H9 (cell line): ENCODE results near the gene FLT3LG. TPM values are rescaled to one million over a fixed set of nuclear protein-coding genes. Genes with fewer than 3 reads are reported as not detected.

ENCODE experiments used
- DNase-seq: peaks from one replicate; pipeline ENCODE4 v3.0.0-alpha.2; 2017
- H2AFZ ChIP-seq: one replicate; pipeline ENCODE4 v1.6.1; 2013; ENCODE audit warnings: mild to moderate bottlenecking, low read length, control low read depth, moderate library complexity
- H2AK5ac ChIP-seq: 2 replicates; pipeline ENCODE4 v1.6.1; 2013; ENCODE audit warnings: low read length, control low read depth, mixed read lengths; ENCODE audit not compliant: insufficient read length
- H2BK120ac ChIP-seq: one replicate; pipeline ENCODE4 v1.6.1; 2013; ENCODE audit warnings: low read depth, mild to moderate bottlenecking, low read length, control low read depth, inconsistent platforms; ENCODE audit not compliant: poor library complexity, severe bottlenecking
- H2BK12ac ChIP-seq: 2 replicates; pipeline ENCODE4 v1.6.1; 2013; ENCODE audit warnings: low read length, control low read depth, mixed read lengths, low read depth; ENCODE audit not compliant: insufficient read length
- H2BK15ac ChIP-seq: 2 replicates; pipeline ENCODE4 v1.6.1; 2013; ENCODE audit warnings: low read depth, low read length, control low read depth
- H2BK20ac ChIP-seq: one replicate; pipeline ENCODE4 v1.6.1; 2013; ENCODE audit warnings: low read depth, mild to moderate bottlenecking, low read length, control low read depth, inconsistent platforms; ENCODE audit not compliant: poor library complexity, severe bottlenecking
- H2BK5ac ChIP-seq: 2 replicates; pipeline ENCODE4 v1.6.1; 2013; ENCODE audit warnings: low read length, control low read depth, mixed read lengths; ENCODE audit not compliant: insufficient read length
- H3K14ac ChIP-seq: 2 replicates; pipeline ENCODE4 v1.6.1; 2013; ENCODE audit warnings: low read length, control low read depth; ENCODE audit not compliant: insufficient read depth
- H3K18ac ChIP-seq: 2 replicates; pipeline ENCODE4 v1.6.1; 2013; ENCODE audit warnings: low read depth, mild to moderate bottlenecking, mixed read lengths, low read length, control low read depth; ENCODE audit not compliant: insufficient read length
- H3K23ac ChIP-seq: 2 replicates; pipeline ENCODE4 v1.6.1; 2013; ENCODE audit warnings: low read length, control low read depth, mixed read lengths, low read depth; ENCODE audit not compliant: insufficient read length
- H3K23me2 ChIP-seq: 2 replicates; pipeline ENCODE4 v1.6.1; 2013; ENCODE audit warnings: low read depth, mild to moderate bottlenecking, mixed read lengths, low read length, control low read depth; ENCODE audit not compliant: insufficient read length, poor library complexity, severe bottlenecking
- H3K27ac ChIP-seq: 2 replicates; pipeline ENCODE4 v1.5.1; 2013; ENCODE audit warnings: low read length, control low read depth, mixed read lengths, low read depth; ENCODE audit not compliant: insufficient read length
- H3K27me3 ChIP-seq: 2 replicates; pipeline ENCODE4 v1.6.1; 2013; ENCODE audit warnings: low read length, control low read depth, inconsistent platforms; ENCODE audit not compliant: insufficient read depth
- H3K4ac ChIP-seq: 2 replicates; pipeline ENCODE4 v1.6.1; 2013; ENCODE audit warnings: low read depth, mild to moderate bottlenecking, control low read depth, inconsistent platforms, low read length, moderate library complexity
- H3K4me1 ChIP-seq: 2 replicates; pipeline ENCODE4 v1.6.1; 2013; ENCODE audit warnings: low read length, control low read depth, inconsistent platforms; ENCODE audit not compliant: insufficient read depth
- H3K4me2 ChIP-seq: 2 replicates; pipeline ENCODE4 v1.6.1; 2013; ENCODE audit warnings: low read length, control low read depth, mixed read lengths; ENCODE audit not compliant: insufficient read length, insufficient read depth
- H3K56ac ChIP-seq: 2 replicates; pipeline ENCODE4 v1.6.1; 2013; ENCODE audit warnings: low read depth, mild to moderate bottlenecking, mixed read lengths, low read length, control low read depth; ENCODE audit not compliant: insufficient read length
- H3K79me1 ChIP-seq: 2 replicates; pipeline ENCODE4 v1.6.1; 2013; ENCODE audit warnings: low read depth, mild to moderate bottlenecking, moderate library complexity, low read length, control low read depth, inconsistent platforms; ENCODE audit not compliant: insufficient read depth, poor library complexity, severe bottlenecking
- H3K79me2 ChIP-seq: 2 replicates; pipeline ENCODE4 v1.6.1; 2013; ENCODE audit warnings: low read length, control low read depth, inconsistent platforms; ENCODE audit not compliant: insufficient read depth
- H3K9ac ChIP-seq: 2 replicates; pipeline ENCODE4 v1.6.1; 2013; ENCODE audit warnings: low read length, control low read depth, mixed read lengths; ENCODE audit not compliant: insufficient read length; ENCODE audit errors: extremely low read depth
- H3K9me3 ChIP-seq: one replicate; pipeline ENCODE4 v1.6.1; 2013; ENCODE audit warnings: low read depth, low read length, inconsistent platforms; ENCODE audit not compliant: control insufficient read depth
- H3T11ph ChIP-seq: one replicate; pipeline ENCODE4 v1.6.1; 2013; ENCODE audit warnings: mild to moderate bottlenecking, low read length, control low read depth, inconsistent platforms
- H4K20me1 ChIP-seq: one replicate; pipeline ENCODE4 v1.6.1; 2013; ENCODE audit not compliant: control insufficient read depth, insufficient read length, insufficient read depth
- H4K5ac ChIP-seq: 2 replicates; pipeline ENCODE4 v1.6.1; 2013; ENCODE audit warnings: low read depth, mild to moderate bottlenecking, mixed read lengths, low read length, control low read depth; ENCODE audit not compliant: insufficient read length
- H4K8ac ChIP-seq: replicated peaks from 2 replicates; pipeline ENCODE4 v1.6.1; 2013; ENCODE audit warnings: low read length, control low read depth, mixed read lengths, low read depth; ENCODE audit not compliant: insufficient read length
- H4K91ac ChIP-seq: 2 replicates; pipeline ENCODE4 v1.6.1; 2013; ENCODE audit warnings: low read depth, mild to moderate bottlenecking, moderate library complexity, mixed read lengths, low read length, control low read depth; ENCODE audit not compliant: insufficient read length
- H3K27ac Mint-ChIP-seq, 3 experiments: 2 replicates in 2 of 3; 3 replicates in 1 of 3; pipeline ENCODE4 v1.8.0; 2020 to 2021; ENCODE audit warnings: mixed read lengths in 3 of 3, mild to moderate bottlenecking in 1 of 3, moderate library complexity in 1 of 3
- H3K27me3 Mint-ChIP-seq: 2 replicates; pipeline ENCODE4 v1.8.0; 2021; ENCODE audit warnings: low read depth, mild to moderate bottlenecking, moderate library complexity, mixed read lengths
- H3K36me3 Mint-ChIP-seq, 3 experiments: 2 replicates in 2 of 3; 3 replicates in 1 of 3; pipeline ENCODE4 v1.8.0; 2020 to 2021; ENCODE audit warnings: low read depth in 3 of 3, mixed read lengths in 3 of 3; ENCODE audit not compliant: insufficient read depth in 1 of 3
- H3K4me1 Mint-ChIP-seq, 2 experiments: 2 replicates each; pipeline ENCODE4 v1.8.0; 2020; ENCODE audit warnings: mixed read lengths in 2 of 2
- H3K4me3 Mint-ChIP-seq, 2 experiments: 2 replicates in 1 of 2; 3 replicates in 1 of 2; pipeline ENCODE4 v1.8.0; 2020 to 2021; ENCODE audit warnings: mild to moderate bottlenecking in 2 of 2, mixed read lengths in 2 of 2, moderate library complexity in 1 of 2
- H3K9me3 Mint-ChIP-seq, 2 experiments: 2 replicates in 1 of 2; 3 replicates in 1 of 2; pipeline ENCODE4 v1.8.0; 2020; ENCODE audit warnings: mild to moderate bottlenecking in 2 of 2, mixed read lengths in 2 of 2, moderate library complexity in 1 of 2
- WGBS: extraction: QIAGEN DNeasy Blood & Tissue Kit; methylation state at CpG from one replicate; pipeline ENCODE4 v1.1.7; 2013; ENCODE audit warnings: missing lambda C conversion rate, low lambda C conversion rate, mixed read lengths; ENCODE audit not compliant: insufficient read length; ENCODE audit errors: extremely low coverage; 5-methylcytosine and 5-hydroxymethylcytosine counted together
- total RNA-seq: library from RNA; stranded (reverse); gene quantifications from 2 replicates; pipeline ENCODE4 v1.2.1, GENCODE V29; 2021
- TF ChIP-seq, protein P1 (sequence below): fragments of 200-600 bp; sonication (generic); conservative IDR thresholded peaks from 3 replicates; pipeline ENCODE4 v1.8.0; 2021; ENCODE audit warnings: antibody characterized with exemption, mild to moderate bottlenecking

Gene FLT3LG
- total RNA-seq, 1 experiment from 2014 or later = 2.1 TPM

DNA sequence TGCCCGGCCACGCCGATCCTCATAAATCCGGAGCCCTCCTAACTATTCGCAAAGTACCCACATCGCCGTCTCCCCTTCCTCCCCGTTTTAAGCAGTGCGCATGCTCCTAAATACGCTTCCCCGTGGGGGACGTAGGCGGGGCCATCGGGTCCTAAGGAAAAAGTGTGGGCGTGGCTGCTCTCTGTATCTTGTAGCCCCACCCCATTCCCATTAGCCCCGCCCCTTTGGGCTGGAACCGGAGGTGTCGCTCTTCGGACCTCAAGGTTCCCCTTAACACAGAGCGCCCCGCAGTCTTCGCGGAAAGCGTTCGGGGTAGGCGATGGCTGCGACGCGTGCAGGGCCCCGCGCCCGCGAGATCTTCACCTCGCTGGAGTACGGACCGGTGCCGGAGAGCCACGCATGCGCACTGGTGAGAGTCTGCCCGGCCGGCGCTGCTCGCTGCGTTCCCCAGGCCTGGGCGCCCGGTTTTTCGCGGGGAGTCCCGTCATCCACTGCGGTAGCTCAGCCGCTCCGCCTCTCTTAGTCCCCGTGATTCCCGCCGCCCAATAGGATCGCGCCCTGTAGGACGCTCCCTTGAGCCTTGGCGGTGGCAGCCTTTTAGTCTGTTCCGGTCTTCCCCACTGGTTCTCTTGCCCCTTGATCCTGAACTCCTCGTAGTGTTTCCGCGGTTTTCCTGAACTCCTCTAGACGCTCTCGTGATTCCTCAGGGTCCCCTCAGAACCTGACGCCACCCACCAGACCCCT, 20.8 kb upstream of the FLT3LG start, which contains the start of gene ALDH16A1:
TSS of gene ALDH16A1 (plus strand) at position 213 of the 744 bp plus-strand sequence. CDS start at position 320, 107 bp downstream.
- H3K56ac ChIP-seq = no peak within 1 kb of the TSS
- H3K27me3 ChIP-seq = no peaks in the 10 kb centered on the region
- H3K4me3 Mint-ChIP-seq = peak within 1 kb of the TSS; percentile 96 to 98
- H4K5ac ChIP-seq = no peak within 1 kb of the TSS
- WGBS = no CpG with 5 or more reads among the region's 66 CpGs
- H2BK12ac ChIP-seq = no peak within 1 kb of the TSS
- peak within 1 kb of the TSS; percentile 99 to 100 (median 99) for H3K27ac Mint-ChIP-seq
- H3K79me1 ChIP-seq = peaks cover 7% of the 10 kb centered on the region
- H2BK15ac ChIP-seq = no peak within 1 kb of the TSS
- peaks cover 10 to 28% of the 10 kb centered on the region in 2 experiments for H3K4me1 Mint-ChIP-seq
- no peak within 1 kb of the TSS; the same call in 1 of the 2 replicates for H3K4ac ChIP-seq
- peaks cover 5% of the 10 kb centered on the region for H3K23me2 ChIP-seq
- H3K4me1 ChIP-seq = no peaks in the 10 kb centered on the region
- H2AFZ ChIP-seq = no peak within 1 kb of the TSS
- H4K8ac ChIP-seq = no peak within 1 kb of the TSS
- peak within 1 kb of the TSS; percentile 69 for H2BK5ac ChIP-seq
- H3K23ac ChIP-seq = no peak within 1 kb of the TSS
- no peaks in the 10 kb centered on the region; the same call in 1 of the 2 replicates for H3K79me2 ChIP-seq
- H4K20me1 ChIP-seq = no peaks in the 10 kb centered on the region
- H3K36me3 Mint-ChIP-seq = peaks cover 35 to 47% (median 43%) of the 10 kb centered on the region in 3 experiments
- peak within 1 kb of the TSS; percentile 72 for H3K27ac ChIP-seq
- H3K14ac ChIP-seq = peak within 1 kb of the TSS; percentile 99
- no peak within 1 kb of the TSS for H2BK20ac ChIP-seq
- H3K18ac ChIP-seq = peak within 1 kb of the TSS; percentile 97
- no peaks in the 10 kb centered on the region for H3K9me3 ChIP-seq
- H3T11ph ChIP-seq = peak within 1 kb of the TSS; percentile 37
- no peaks in the 10 kb centered on the region; a peak in 1 of 5 replicates for H3K9me3 Mint-ChIP-seq
- peak; percentile 98 for DNase-seq
- H3K27me3 Mint-ChIP-seq = no peaks in the 10 kb centered on the region; the same call in 1 of the 2 replicates
- TF ChIP-seq, protein P1, sequence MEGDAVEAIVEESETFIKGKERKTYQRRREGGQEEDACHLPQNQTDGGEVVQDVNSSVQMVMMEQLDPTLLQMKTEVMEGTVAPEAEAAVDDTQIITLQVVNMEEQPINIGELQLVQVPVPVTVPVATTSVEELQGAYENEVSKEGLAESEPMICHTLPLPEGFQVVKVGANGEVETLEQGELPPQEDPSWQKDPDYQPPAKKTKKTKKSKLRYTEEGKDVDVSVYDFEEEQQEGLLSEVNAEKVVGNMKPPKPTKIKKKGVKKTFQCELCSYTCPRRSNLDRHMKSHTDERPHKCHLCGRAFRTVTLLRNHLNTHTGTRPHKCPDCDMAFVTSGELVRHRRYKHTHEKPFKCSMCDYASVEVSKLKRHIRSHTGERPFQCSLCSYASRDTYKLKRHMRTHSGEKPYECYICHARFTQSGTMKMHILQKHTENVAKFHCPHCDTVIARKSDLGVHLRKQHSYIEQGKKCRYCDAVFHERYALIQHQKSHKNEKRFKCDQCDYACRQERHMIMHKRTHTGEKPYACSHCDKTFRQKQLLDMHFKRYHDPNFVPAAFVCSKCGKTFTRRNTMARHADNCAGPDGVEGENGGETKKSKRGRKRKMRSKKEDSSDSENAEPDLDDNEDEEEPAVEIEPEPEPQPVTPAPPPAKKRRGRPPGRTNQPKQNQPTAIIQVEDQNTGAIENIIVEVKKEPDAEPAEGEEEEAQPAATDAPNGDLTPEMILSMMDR = no peak
- H2AK5ac ChIP-seq = no peak within 1 kb of the TSS
- no peak within 1 kb of the TSS for H2BK120ac ChIP-seq
- peak within 1 kb of the TSS; percentile 97 for H3K9ac ChIP-seq
- peak within 1 kb of the TSS; percentile 48 for H4K91ac ChIP-seq
- peak within 1 kb of the TSS; percentile 72 for H3K4me2 ChIP-seq
